Daoy (cell line): Measurements from ENCODE around the gene ARMCX2. TPM values are rescaled to one million over a fixed set of nuclear protein-coding genes. Genes with fewer than 3 reads are reported as not detected.

Experiments used
- total RNA-seq: library from RNA; depleted of rRNA; stranded (reverse); fragments of >200 nt; shearing (Covaris generic); gene quantifications from 2 replicates; pipeline ENCODE4 v1.2.3, GENCODE V29; 2014; rRNA removed

Gene ARMCX2
- total RNA-seq, 1 experiment from 2014 or later: 61.4 TPM

Other genes starting within 250 kb of the ARMCX2 start
- gene ARMCX4, start 174.4 kb downstream of the ARMCX2 start, total RNA-seq: 0.54 and 1.0 TPM in 2 replicates
- gene ARMCX1, start 109.3 kb downstream of the ARMCX2 start, total RNA-seq: 12.1 and 14.7 TPM in 2 replicates
- 20.8 and 23.8 TPM in 2 replicates for gene ARMCX6, start 41.9 kb downstream of the ARMCX2 start, total RNA-seq
- gene ARMCX3, start 36.7 kb downstream of the ARMCX2 start, total RNA-seq: 20.2 and 23.2 TPM in 2 replicates